Activated naive CD4-positive, alpha-beta T cell treated with anti-CD3 and anti-CD28 coated beads, Interleukin-2, amount 10 ng/mL, durations not matched to agents 7 days and 5 days (primary cell): ENCODE results near the gene CLDN16.

Source experiments
- CTCF ChIA-PET: fragments of 350-600 bp; sonication (Branson Sonifier 250); formaldehyde crosslinking; loops from one replicate; lab custom pipeline; 2021; ENCODE audit warnings: antibody characterized with exemption; lab: Charles Lee
- DNase-seq: peaks from one replicate; pipeline ENCODE4 v3.0.0-alpha.2; 2020
- H3K27ac Mint-ChIP-seq: one replicate; pipeline ENCODE4 v1.8.0; 2021; ENCODE audit warnings: mild to moderate bottlenecking, moderate library complexity, mixed read lengths
- H3K27me3 Mint-ChIP-seq: one replicate; pipeline ENCODE4 v1.8.0; 2021; ENCODE audit warnings: mild to moderate bottlenecking, mixed read lengths
- H3K36me3 Mint-ChIP-seq: one replicate; pipeline ENCODE4 v1.8.0; 2021; ENCODE audit warnings: mixed read lengths
- H3K4me1 Mint-ChIP-seq: one replicate; pipeline ENCODE4 v1.8.0; 2021; ENCODE audit warnings: mixed read lengths
- H3K4me3 Mint-ChIP-seq: one replicate; pipeline ENCODE4 v1.8.0; 2021; ENCODE audit warnings: mild to moderate bottlenecking, moderate library complexity, mixed read lengths
- H3K9me3 Mint-ChIP-seq: one replicate; pipeline ENCODE4 v1.8.0; 2021; ENCODE audit warnings: mixed read lengths

The CLDN16 gene

GRCh38 chr3:190435618-190436017 is 47.7 kb downstream of the CLDN16 start:
- H3K27me3 Mint-ChIP-seq, result peaks cover 12% of the 10 kb centered on the region
- H3K9me3 Mint-ChIP-seq, result no peaks in the 10 kb centered on the region
- no peak overlapping the region for H3K27ac Mint-ChIP-seq
- no peak overlapping the region for H3K4me3 Mint-ChIP-seq
- no peaks in the 10 kb centered on the region for H3K4me1 Mint-ChIP-seq
- CTCF ChIA-PET, result no interaction called here
- H3K36me3 Mint-ChIP-seq, result no peaks in the 10 kb centered on the region
- DNase-seq, result no peak

- Mint-ChIP-seq H3K4me1 (no peaks in the 10 kb centered on the region), H3K36me3 (no peaks in the 10 kb centered on the region), H3K9me3 (no peaks in the 10 kb centered on the region), H3K4me3 (no peak overlapping the region), H3K27ac (no peak overlapping the region), H3K27me3 (peaks cover 12% of the 10 kb centered on the region)
- no peak for DNase-seq
- CTCF ChIA-PET, result no interaction called here
Observed at GRCh38 chr3:190436331-190436730, 48.4 kb downstream of the CLDN16 start.

- Mint-ChIP-seq H3K27ac (no peak overlapping the region), H3K27me3 (no peaks in the 10 kb centered on the region), H3K4me1 (peaks cover 8% of the 10 kb centered on the region), H3K4me3 (no peak overlapping the region), H3K36me3 (no peaks in the 10 kb centered on the region), H3K9me3 (no peaks in the 10 kb centered on the region)
- CTCF ChIA-PET, result no interaction called here
- no peak for DNase-seq
Observed at GRCh38 chr3:190442240-190442639, 54.3 kb downstream of the CLDN16 start.

- DNase-seq, result no peak
- no peak overlapping the region for H3K27ac Mint-ChIP-seq
- no peaks in the 10 kb centered on the region for H3K9me3 Mint-ChIP-seq
- no peaks in the 10 kb centered on the region for H3K36me3 Mint-ChIP-seq
- no peaks in the 10 kb centered on the region for H3K27me3 Mint-ChIP-seq
- H3K4me3 Mint-ChIP-seq, result no peak overlapping the region
- CTCF ChIA-PET, result interaction anchor here (1.2 kb wide), 1 partner anchor 475 kb away, joined by 4 read pairs; no protein-coding TSS in a partner anchor
- peaks cover 10% of the 10 kb centered on the region for H3K4me1 Mint-ChIP-seq
Observed at GRCh38 chr3:190443257-190443656, 55.3 kb downstream of the CLDN16 start.

GRCh38 chr3:190444006-190444405 is 56.0 kb downstream of the CLDN16 start:
- Mint-ChIP-seq H3K4me1 (peaks cover 10% of the 10 kb centered on the region), H3K36me3 (no peaks in the 10 kb centered on the region), H3K4me3 (no peak overlapping the region), H3K9me3 (no peaks in the 10 kb centered on the region), H3K27me3 (no peaks in the 10 kb centered on the region), H3K27ac (no peak overlapping the region)
- DNase-seq, result no peak
- CTCF ChIA-PET, result no interaction called here

GRCh38 chr3:190444576-190445145 is 56.7 kb downstream of the CLDN16 start:
- no peaks in the 10 kb centered on the region for H3K27me3 Mint-ChIP-seq
- H3K4me3 Mint-ChIP-seq, result no peak overlapping the region
- H3K27ac Mint-ChIP-seq, result no peak overlapping the region
- H3K36me3 Mint-ChIP-seq, result no peaks in the 10 kb centered on the region
- CTCF ChIA-PET, result no interaction called here
- no peak for DNase-seq
- H3K4me1 Mint-ChIP-seq, result peaks cover 10% of the 10 kb centered on the region
- H3K9me3 Mint-ChIP-seq, result no peaks in the 10 kb centered on the region

GRCh38 chr3:190446573-190447279 is 58.8 kb downstream of the CLDN16 start:
- Mint-ChIP-seq H3K4me3 (no peak overlapping the region), H3K9me3 (no peaks in the 10 kb centered on the region), H3K27me3 (no peaks in the 10 kb centered on the region), H3K4me1 (peaks cover 10% of the 10 kb centered on the region), H3K36me3 (no peaks in the 10 kb centered on the region), H3K27ac (no peak overlapping the region)
- CTCF ChIA-PET, result interaction anchor here (1.6 kb wide), 1 partner anchor 22 kb away, joined by 6 read pairs; no protein-coding TSS in a partner anchor
- DNase-seq, result no peak

- Mint-ChIP-seq H3K27ac (no peak overlapping the region), H3K4me1 (peaks cover 10% of the 10 kb centered on the region), H3K4me3 (no peak overlapping the region), H3K27me3 (no peaks in the 10 kb centered on the region), H3K36me3 (no peaks in the 10 kb centered on the region), H3K9me3 (no peaks in the 10 kb centered on the region)
- DNase-seq, result no peak
- CTCF ChIA-PET, result interaction anchor here (1.6 kb wide), 1 partner anchor 24 kb away, joined by 6 read pairs; no protein-coding TSS in a partner anchor
Observed at GRCh38 chr3:190448256-190448655, 60.3 kb downstream of the CLDN16 start.

GRCh38 chr3:190449801-190450200 is 61.8 kb downstream of the CLDN16 start, which contains the start of gene TMEM207:
TSS of gene TMEM207 (minus strand) at chr3:190449901. CDS start at chr3:190449809, 92 bp downstream.
- no peaks in the 10 kb centered on the region for H3K9me3 Mint-ChIP-seq
- no peak for DNase-seq
- peaks cover 3% of the 10 kb centered on the region for H3K27me3 Mint-ChIP-seq
- H3K36me3 Mint-ChIP-seq, result no peaks in the 10 kb centered on the region
- H3K4me3 Mint-ChIP-seq, result no peak within 1 kb of the TSS
- H3K27ac Mint-ChIP-seq, result no peak within 1 kb of the TSS
- CTCF ChIA-PET, result no interaction called here
- peaks cover 10% of the 10 kb centered on the region for H3K4me1 Mint-ChIP-seq

- H3K4me3 Mint-ChIP-seq, result no peak overlapping the region
- H3K36me3 Mint-ChIP-seq, result no peaks in the 10 kb centered on the region
- H3K4me1 Mint-ChIP-seq, result no peaks in the 10 kb centered on the region
- no peaks in the 10 kb centered on the region for H3K9me3 Mint-ChIP-seq
- DNase-seq, result no peak
- no peak overlapping the region for H3K27ac Mint-ChIP-seq
- peaks cover 3% of the 10 kb centered on the region for H3K27me3 Mint-ChIP-seq
- CTCF ChIA-PET, result interaction anchor here (1.4 kb wide), 1 partner anchor 241 kb away, joined by 4 read pairs; no protein-coding TSS in a partner anchor
Observed at GRCh38 chr3:190455828-190456227, 67.9 kb downstream of the CLDN16 start.

- no peak for DNase-seq
- Mint-ChIP-seq H3K4me1 (no peaks in the 10 kb centered on the region), H3K36me3 (no peaks in the 10 kb centered on the region), H3K9me3 (no peaks in the 10 kb centered on the region), H3K27me3 (peaks cover 3% of the 10 kb centered on the region), H3K27ac (no peak overlapping the region), H3K4me3 (no peak overlapping the region)
- CTCF ChIA-PET, result interaction anchor here (1.4 kb wide), 1 partner anchor 240 kb away, joined by 4 read pairs; no protein-coding TSS in a partner anchor
Observed at GRCh38 chr3:190456770-190457169, 68.8 kb downstream of the CLDN16 start.

- Mint-ChIP-seq H3K36me3 (no peaks in the 10 kb centered on the region), H3K9me3 (no peaks in the 10 kb centered on the region), H3K27ac (no peak overlapping the region), H3K4me3 (no peak overlapping the region), H3K27me3 (peaks cover 3% of the 10 kb centered on the region), H3K4me1 (no peaks in the 10 kb centered on the region)
- DNase-seq, result no peak
- CTCF ChIA-PET, result no interaction called here
Observed at GRCh38 chr3:190458040-190458439, 70.1 kb downstream of the CLDN16 start.
